Fibroblast of mammary gland (primary cell): ENCODE results near the gene AAR2.

Source experiments
- DNase-seq: peaks from one replicate; pipeline ENCODE4 v3.0.0-alpha.2; 2010; ENCODE audit warnings: low read depth
- H3K4me3 ChIP-seq: 2 replicates; pipeline ENCODE4 v1.5.1; 2011; ENCODE audit warnings: low read depth, mild to moderate bottlenecking, low read length, moderate library complexity; ENCODE audit not compliant: control insufficient read depth
- TF ChIP-seq, protein P1 (sequence below): conservative IDR thresholded peaks from 2 replicates; pipeline ENCODE4 v1.5.1; 2011; ENCODE audit warnings: low read depth, low read length, inconsistent platforms; ENCODE audit not compliant: control insufficient read depth, insufficient read depth

Gene AAR2

DNA sequence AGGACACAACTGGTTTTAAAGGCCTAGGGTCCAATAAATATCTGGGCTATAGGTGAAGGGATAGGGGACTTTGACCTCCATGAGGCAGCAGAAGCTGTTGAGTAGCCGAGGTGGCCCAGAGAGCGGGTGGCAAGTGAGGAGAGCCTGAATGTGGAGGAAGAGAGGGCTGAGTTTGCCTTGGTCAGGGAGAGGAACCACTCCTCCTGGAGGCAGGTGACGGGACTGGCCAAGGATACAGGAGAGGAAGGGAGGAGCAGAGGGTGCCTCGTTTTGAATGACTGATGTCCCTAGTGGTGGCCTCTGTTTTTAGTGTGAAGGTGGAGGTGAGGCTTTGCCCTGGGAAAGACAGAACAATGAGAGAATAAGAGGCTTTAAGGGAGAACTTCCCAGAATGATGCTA, 19.1 kb upstream of the AAR2 start:
- TF ChIP-seq, protein P1, sequence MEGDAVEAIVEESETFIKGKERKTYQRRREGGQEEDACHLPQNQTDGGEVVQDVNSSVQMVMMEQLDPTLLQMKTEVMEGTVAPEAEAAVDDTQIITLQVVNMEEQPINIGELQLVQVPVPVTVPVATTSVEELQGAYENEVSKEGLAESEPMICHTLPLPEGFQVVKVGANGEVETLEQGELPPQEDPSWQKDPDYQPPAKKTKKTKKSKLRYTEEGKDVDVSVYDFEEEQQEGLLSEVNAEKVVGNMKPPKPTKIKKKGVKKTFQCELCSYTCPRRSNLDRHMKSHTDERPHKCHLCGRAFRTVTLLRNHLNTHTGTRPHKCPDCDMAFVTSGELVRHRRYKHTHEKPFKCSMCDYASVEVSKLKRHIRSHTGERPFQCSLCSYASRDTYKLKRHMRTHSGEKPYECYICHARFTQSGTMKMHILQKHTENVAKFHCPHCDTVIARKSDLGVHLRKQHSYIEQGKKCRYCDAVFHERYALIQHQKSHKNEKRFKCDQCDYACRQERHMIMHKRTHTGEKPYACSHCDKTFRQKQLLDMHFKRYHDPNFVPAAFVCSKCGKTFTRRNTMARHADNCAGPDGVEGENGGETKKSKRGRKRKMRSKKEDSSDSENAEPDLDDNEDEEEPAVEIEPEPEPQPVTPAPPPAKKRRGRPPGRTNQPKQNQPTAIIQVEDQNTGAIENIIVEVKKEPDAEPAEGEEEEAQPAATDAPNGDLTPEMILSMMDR: no peak
- DNase-seq: no peak
- H3K4me3 ChIP-seq: no peak overlapping the region

DNA sequence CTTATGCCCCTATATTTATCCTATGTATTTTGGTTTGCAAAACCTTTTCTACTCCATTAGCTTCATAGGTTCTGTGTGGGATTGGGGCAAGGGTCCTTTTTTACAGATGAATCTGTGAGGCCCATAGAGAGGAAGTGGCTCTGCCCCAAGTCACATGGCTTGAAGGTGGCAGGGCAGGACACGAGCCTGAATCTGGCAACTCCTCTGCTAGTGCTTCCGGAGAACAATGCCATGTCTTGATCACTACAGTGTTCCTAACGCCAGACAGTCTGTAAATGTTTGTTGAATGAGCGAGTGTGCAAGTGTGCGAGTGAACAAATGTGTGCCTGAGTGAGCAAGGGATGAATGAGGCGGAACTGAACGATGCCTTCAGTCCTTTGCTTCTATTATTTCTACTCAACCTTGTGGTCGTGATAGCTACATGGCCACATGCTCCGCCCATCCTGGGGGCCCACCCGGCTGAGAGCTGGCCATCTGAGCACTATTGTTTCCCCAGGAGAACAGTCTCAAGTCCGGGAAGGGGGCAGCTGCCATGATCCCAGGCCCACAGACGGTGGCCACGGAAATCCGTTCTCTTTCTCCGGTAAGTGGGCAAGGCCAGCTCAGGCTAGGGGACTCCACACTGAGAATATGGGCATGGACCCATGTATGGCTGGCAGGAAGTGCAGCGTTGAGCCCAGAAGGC, 17.8 kb upstream of the AAR2 start:
- TF ChIP-seq, protein P1: no peak
- no peak overlapping the region for H3K4me3 ChIP-seq
- DNase-seq: no peak

DNA sequence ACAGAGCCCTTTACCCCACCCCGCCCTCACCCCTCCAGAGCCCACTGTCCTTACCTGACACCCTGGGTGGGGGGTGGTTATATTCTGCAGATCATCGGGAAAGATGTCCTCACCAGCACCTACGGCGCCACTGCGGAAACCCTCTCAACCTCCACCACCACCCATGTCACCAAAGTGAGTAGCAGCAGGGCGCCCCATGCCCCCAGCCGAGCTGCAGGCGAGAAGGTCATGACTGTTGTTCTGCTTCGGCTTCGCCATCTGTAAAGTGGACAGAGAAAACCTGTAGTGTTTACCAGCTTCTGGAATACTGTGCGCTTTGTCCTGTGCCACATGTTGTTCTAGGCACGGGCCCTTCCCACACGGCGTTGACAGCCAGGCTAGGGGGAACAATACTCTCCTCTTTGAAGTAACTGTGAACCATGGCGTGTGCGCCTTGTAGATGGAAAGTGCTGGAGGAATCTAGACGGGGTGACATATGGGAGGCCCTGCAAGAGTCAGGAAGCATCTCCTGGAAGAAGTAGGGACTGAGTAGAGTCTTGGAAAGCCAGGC, 16.5 kb upstream of the AAR2 start:
- no peak for DNase-seq
- no peak overlapping the region for H3K4me3 ChIP-seq
- TF ChIP-seq, protein P1: no peak

DNA sequence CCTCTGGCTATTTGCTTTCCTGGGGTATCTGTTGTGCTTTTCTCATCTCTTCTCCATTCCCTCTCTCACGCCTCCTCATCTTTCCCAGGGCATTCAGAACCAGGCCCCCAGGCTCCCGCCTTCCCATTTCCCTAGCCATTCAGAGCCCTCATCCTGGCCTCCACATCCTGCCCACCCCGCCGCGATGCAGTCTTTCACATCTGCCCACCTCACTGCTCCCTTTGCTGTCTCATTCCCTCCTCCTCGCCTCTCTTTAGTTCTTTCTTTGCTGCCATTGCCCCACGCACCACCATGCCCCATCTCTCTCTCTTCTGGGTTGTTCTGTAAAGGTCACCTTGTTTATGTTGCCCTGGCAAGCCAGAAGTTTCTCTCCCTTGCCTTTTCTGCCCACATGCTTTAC, 10.6 kb upstream of the AAR2 start:
- H3K4me3 ChIP-seq: no peak overlapping the region
- DNase-seq: no peak
- TF ChIP-seq, protein P1: no peak

DNA sequence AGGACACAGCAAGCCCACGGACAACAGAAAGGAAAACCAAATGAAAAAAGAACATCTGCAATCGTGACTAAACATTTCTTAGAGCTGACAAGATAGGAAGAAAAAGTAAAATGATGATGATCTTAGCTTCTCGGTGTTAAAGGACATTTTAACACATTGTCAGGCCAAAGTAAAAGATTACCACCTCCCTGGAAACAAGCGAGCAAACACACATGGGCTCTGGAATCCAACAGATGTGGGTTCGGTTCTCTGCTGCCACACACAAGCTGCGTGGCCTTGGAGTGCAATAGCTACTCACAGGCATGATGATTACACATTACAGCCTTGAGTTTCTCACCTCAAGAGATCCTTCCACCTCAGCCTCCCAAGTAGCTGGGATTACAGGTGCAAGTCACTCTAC, 7.5 kb upstream of the AAR2 start:
- no peak for DNase-seq
- no peak overlapping the region for H3K4me3 ChIP-seq
- TF ChIP-seq, protein P1: no peak

DNA sequence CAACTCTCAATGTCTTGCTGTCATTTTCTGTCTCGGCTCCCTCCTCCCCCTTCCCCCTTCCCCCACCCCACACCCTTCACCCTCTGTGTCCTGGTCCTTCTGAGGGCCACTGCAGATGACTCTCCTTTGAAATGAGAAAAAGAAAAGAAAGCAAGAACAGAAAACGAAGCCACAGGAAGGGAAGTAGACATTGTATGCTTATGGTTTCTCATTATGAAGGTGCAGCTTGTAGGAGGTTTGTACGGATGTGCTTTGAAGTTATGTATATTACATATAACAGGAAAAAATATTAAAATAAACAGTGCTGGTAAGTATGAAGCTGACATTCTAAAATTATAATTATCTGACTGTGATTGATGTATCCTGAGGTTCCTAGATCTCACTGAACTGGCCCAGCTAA, 6.3 kb upstream of the AAR2 start:
- TF ChIP-seq, protein P1: no peak
- no peak overlapping the region for H3K4me3 ChIP-seq
- no peak for DNase-seq
